Upper lobe of left lung (tissue), 6 donors: ENCODE data around the gene TRDN. TPM values are rescaled to one million over a fixed set of nuclear protein-coding genes. Genes with fewer than 3 reads are reported as not detected.

Experiments used
- ATAC-seq, 2 donors: fragments of 200-7000 bp; cut with Tn5 transposase; one replicate each; pipeline ENCODE4 v1.9.1; 2022; ENCODE audit warnings: mild to moderate bottlenecking in 2 of 2, moderate library complexity in 2 of 2; ENCODE audit not compliant: low FRiP score in 2 of 2
- DNase-seq, 2 donors: peaks; one replicate each; pipeline ENCODE4 v3.0.0-alpha.2; 2019 to 2020
- H3K27ac ChIP-seq, 4 donors: fragments of 200-600 bp; sonication (generic); one replicate each; pipeline ENCODE4 v1.5.1; 2016 to 2019
- H3K27me3 ChIP-seq, 4 donors: fragments of 200-600 bp; sonication (generic); one replicate each; pipeline ENCODE4 v1.5.1; 2017 to 2019
- H3K36me3 ChIP-seq, 4 donors: fragments of 200-600 bp; sonication (generic); one replicate each; pipeline ENCODE4 v1.5.1; 2016 to 2019
- H3K4me1 ChIP-seq, 4 donors: fragments of 200-600 bp; sonication (generic); one replicate each; pipeline ENCODE4 v1.5.1; 2018 to 2019
- H3K4me3 ChIP-seq, 4 donors: fragments of 200-600 bp; sonication (generic); one replicate each; pipeline ENCODE4 v1.5.1; 2017 to 2019; ENCODE audit warnings: mild to moderate bottlenecking in 2 of 4, moderate library complexity in 1 of 4
- H3K9me3 ChIP-seq, 4 donors: fragments of 200-600 bp; sonication (generic); one replicate each; pipeline ENCODE4 v1.5.1; 2018 to 2019
- EP300 ChIP-seq, 4 donors: sonication (generic); formaldehyde crosslinking; IDR thresholded peaks; one replicate each; pipeline ENCODE4 v1.5.1; 2017; ENCODE audit warnings: antibody characterized with exemption in 4 of 4, control low read depth in 2 of 4
- POLR2A ChIP-seq, 4 donors: fragments of 450-650 bp; IDR thresholded peaks; one replicate each; pipeline ENCODE4 v1.5.1; 2016 to 2017; ENCODE audit warnings: antibody characterized with exemption in 4 of 4, mild to moderate bottlenecking in 2 of 4
- POLR2AphosphoS5 ChIP-seq, 2 donors: sonication (generic); formaldehyde crosslinking; IDR thresholded peaks; one replicate each; pipeline ENCODE4 v1.5.1; 2017; ENCODE audit warnings: antibody characterized with exemption in 2 of 2
- WGBS, 2 donors: methylation state at CpG; one replicate each; pipeline ENCODE4 v1.1.5; 2017 to 2018; 5-methylcytosine and 5-hydroxymethylcytosine counted together
- total RNA-seq, 6 donors: library from RNA; depleted of rRNA in 4 of 6; stranded (reverse); fragments of >200 nt in 4 of 6; gene quantifications; one replicate each; pipeline versions ENCODE4 v1.1.0 to v1.2.1, GENCODE V29; 2016 to 2021
- TF ChIP-seq, protein P1 (sequence below), 6 experiments: fragments of 450-650 bp in 4 of 6; fragments of 200-600 bp in 2 of 6; sonication (generic) in 2 of 6; IDR thresholded peaks; one replicate each; pipeline ENCODE4 v1.5.1; 2016 to 2019; ENCODE audit warnings: antibody characterized with exemption in 6 of 6
- donor health status: DM: no; HTN: no; CAD: no; lungs with moderate emphysema.
- donor health status: DM: no; HTN: yes; CAD: no; lungs with severe emphysema.

The TRDN gene
- total RNA-seq, 6 donors from 2014 or later: 0.20 TPM; not detected in 5

- Histone ChIP-seq H3K27me3 (no peaks in the 10 kb centered on the region), H3K4me3 (no peak overlapping the region), H3K27ac (no peak overlapping the region), H3K9me3 (no peaks in the 10 kb centered on the region), H3K4me1 (no peaks in the 10 kb centered on the region), H3K36me3 (no peaks in the 10 kb centered on the region)
- no peak for TF ChIP-seq POLR2A (IDR thresholded peaks at IDR 0.05)
- no peak for DNase-seq
- no peak for ATAC-seq
- WGBS, 2 donors: 0% methylated on average over 1 of the region's 1 CpG
Measured at GRCh38 chr6:123509112-123509511, 127.6 kb downstream of the TRDN start.

DNA sequence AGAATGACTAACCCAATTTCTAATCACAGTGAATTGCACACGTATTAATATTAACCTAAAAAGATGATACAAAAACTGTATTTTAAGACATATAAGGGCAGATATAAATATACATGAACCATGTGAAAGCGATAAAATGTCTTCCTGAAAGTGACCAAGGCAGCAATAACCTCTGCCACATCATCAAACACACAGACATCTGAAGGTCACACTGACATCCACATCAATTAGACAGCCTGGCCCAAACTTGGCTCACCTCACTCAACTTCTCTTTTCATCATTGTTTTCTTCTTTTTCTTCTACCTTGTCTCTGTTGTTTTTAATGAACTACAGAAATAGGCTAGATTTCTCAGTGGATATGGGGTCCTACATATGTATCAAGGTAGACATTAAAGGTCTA is 128.5 kb downstream of the TRDN start:
- ATAC-seq: no peak
- TF ChIP-seq EP300 (IDR thresholded peaks at IDR 0.05) (no peak), POLR2AphosphoS5 (IDR thresholded peaks at IDR 0.05) (no peak), POLR2A (IDR thresholded peaks at IDR 0.05) (no peak)
- TF ChIP-seq, protein P1, sequence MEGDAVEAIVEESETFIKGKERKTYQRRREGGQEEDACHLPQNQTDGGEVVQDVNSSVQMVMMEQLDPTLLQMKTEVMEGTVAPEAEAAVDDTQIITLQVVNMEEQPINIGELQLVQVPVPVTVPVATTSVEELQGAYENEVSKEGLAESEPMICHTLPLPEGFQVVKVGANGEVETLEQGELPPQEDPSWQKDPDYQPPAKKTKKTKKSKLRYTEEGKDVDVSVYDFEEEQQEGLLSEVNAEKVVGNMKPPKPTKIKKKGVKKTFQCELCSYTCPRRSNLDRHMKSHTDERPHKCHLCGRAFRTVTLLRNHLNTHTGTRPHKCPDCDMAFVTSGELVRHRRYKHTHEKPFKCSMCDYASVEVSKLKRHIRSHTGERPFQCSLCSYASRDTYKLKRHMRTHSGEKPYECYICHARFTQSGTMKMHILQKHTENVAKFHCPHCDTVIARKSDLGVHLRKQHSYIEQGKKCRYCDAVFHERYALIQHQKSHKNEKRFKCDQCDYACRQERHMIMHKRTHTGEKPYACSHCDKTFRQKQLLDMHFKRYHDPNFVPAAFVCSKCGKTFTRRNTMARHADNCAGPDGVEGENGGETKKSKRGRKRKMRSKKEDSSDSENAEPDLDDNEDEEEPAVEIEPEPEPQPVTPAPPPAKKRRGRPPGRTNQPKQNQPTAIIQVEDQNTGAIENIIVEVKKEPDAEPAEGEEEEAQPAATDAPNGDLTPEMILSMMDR (IDR thresholded peaks at IDR 0.05): no peak
- H3K4me3 ChIP-seq: no peak overlapping the region
- no peaks in the 10 kb centered on the region for H3K4me1 ChIP-seq
- no peaks in the 10 kb centered on the region for H3K27me3 ChIP-seq
- no peak for DNase-seq
- WGBS, 2 donors: 42 to 49% methylated on average over 2 of the region's 2 CpGs
- no peaks in the 10 kb centered on the region for H3K9me3 ChIP-seq
- no peak overlapping the region for H3K27ac ChIP-seq
- no peaks in the 10 kb centered on the region for H3K36me3 ChIP-seq

- ATAC-seq (no peak), DNase-seq (no peak)
- TF ChIP-seq POLR2A (IDR thresholded peaks at IDR 0.05) (no peak), POLR2AphosphoS5 (IDR thresholded peaks at IDR 0.05) (no peak), EP300 (IDR thresholded peaks at IDR 0.05) (no peak)
- TF ChIP-seq, protein P1 (IDR thresholded peaks at IDR 0.05): no peak
- H3K9me3 ChIP-seq: no peaks in the 10 kb centered on the region
- H3K27ac ChIP-seq: no peak overlapping the region
- H3K4me3 ChIP-seq: no peak overlapping the region
- WGBS, 2 donors: 43 to 47% methylated on average over 2 of the region's 2 CpGs
- no peaks in the 10 kb centered on the region for H3K36me3 ChIP-seq
- H3K27me3 ChIP-seq: no peaks in the 10 kb centered on the region
- no peaks in the 10 kb centered on the region for H3K4me1 ChIP-seq
Measured at GRCh38 chr6:123507582-123507981, 129.2 kb downstream of the TRDN start.

DNA sequence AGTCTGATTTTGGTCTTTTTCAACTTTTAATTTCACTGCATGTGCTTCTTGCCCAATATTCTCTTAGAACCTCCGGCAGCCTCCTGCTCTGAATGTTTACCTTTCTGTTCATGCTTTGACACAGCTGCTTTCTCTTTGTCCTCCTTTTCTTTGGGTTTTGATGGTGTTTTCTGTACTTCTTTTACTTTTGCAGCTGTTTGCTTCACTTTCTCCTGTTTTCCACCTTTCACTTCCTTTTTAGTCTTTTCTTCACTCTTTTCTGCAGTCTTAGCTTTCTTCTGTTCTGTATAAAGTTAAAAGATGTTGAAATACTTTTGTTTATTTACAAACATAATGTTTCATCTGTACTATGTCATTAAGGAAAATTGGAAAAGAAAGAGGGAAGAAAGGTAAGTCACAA is 133.1 kb downstream of the TRDN start:
- Histone ChIP-seq H3K4me3 (no peak overlapping the region), H3K36me3 (no peaks in the 10 kb centered on the region), H3K27ac (no peak overlapping the region), H3K9me3 (no peaks in the 10 kb centered on the region), H3K4me1 (no peaks in the 10 kb centered on the region), H3K27me3 (no peaks in the 10 kb centered on the region)
- WGBS, 2 donors: 41 to 43% methylated on average over 1 of the region's 1 CpG
- DNase-seq: no peak
- TF ChIP-seq EP300 (IDR thresholded peaks at IDR 0.05) (no peak), POLR2AphosphoS5 (IDR thresholded peaks at IDR 0.05) (no peak), POLR2A (IDR thresholded peaks at IDR 0.05) (no peak)
- TF ChIP-seq, protein P1 (IDR thresholded peaks at IDR 0.05): no peak
- no peak for ATAC-seq

- Histone ChIP-seq H3K27ac (no peak overlapping the region), H3K36me3 (no peaks in the 10 kb centered on the region), H3K4me1 (no peaks in the 10 kb centered on the region), H3K27me3 (no peaks in the 10 kb centered on the region), H3K9me3 (no peaks in the 10 kb centered on the region), H3K4me3 (no peak overlapping the region)
- no peak for ATAC-seq
- WGBS, 2 donors: 92 to 95% methylated on average over 2 of the region's 2 CpGs
- no peak for DNase-seq
- TF ChIP-seq, protein P1 (IDR thresholded peaks at IDR 0.05): no peak
- TF ChIP-seq POLR2A (IDR thresholded peaks at IDR 0.05) (no peak), EP300 (IDR thresholded peaks at IDR 0.05) (no peak), POLR2AphosphoS5 (IDR thresholded peaks at IDR 0.05) (no peak)
Measured at GRCh38 chr6:123497025-123497424, 139.7 kb downstream of the TRDN start.
